GM18499 (cell line): ENCODE measurements around the gene PPIL6.

Source experiments
- ATAC-seq: cut with Tn5 transposase; IDR thresholded peaks from one replicate; pipeline ENCODE4 v1.9.1; 2021; ENCODE audit warnings: moderate number of reproducible peaks; ENCODE audit not compliant: insufficient read depth, unreplicated experiment

Gene PPIL6

DNA sequence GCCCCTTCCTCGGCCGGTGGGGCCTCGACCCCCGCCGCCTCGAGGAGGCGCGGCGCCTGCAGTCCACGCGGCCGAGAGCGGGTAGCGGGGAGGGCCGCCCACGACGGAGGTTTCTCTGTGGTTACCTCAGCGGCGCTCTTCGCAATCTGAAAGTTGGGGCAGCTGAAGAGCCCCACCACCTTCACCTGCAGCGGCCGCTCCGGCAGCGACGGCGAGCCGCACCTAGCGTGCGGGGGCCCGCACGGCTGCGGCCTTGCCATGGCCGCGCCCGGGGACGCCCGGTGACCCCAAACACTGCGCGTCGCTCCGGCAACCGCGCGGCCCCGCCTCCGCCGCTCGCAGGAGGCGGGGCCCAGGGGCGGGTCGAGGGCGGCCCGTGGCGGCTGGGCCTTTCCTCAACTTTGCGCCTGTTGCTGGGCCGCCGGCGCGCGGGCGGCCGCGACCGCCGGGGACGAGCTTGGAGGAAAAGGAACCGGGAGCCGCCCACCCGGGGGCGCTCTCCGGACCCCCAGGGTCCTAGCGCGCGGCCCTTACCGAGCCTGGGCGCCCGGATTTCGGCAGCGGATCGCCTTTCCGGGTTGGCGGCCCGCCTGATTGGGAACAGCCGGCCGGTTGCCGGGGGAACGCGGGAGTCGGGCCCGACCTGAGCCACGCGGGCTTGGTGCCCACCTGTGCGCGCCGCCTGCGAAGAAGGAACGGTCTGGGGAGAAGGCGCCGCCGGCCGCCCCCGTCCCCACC is at the start of gene PPIL6, which contains the start of gene SMPD2:
PPIL6 (minus strand) TSS at position 298 of the 738 bp plus-strand sequence; CDS start at position 260, 38 bp downstream.
SMPD2 (plus strand) TSS at position 394 of the 738 bp plus-strand sequence. CDS start 398 bp downstream, outside the sequence.
- ATAC-seq = peak; percentile 47

DNA sequence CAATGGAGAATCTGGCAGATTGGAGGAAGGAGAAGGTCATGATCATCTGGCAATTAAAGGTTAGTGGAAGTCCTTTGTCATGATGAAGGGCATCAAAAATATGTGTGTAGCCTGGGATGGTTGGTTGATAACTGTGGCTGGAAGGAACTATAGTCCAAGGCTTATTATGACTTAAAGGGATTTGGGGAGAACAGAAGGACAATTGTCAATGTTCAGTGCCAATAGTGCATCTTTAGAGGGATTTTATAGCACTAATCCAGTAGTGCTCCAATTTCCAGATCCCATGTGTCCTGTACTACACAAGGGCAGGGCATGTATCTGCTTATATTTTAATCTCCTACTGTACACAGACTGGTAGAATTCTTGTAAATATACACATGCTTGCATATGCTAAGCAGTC is 47.6 kb upstream of the PPIL6 start:
- no peak for ATAC-seq

DNA sequence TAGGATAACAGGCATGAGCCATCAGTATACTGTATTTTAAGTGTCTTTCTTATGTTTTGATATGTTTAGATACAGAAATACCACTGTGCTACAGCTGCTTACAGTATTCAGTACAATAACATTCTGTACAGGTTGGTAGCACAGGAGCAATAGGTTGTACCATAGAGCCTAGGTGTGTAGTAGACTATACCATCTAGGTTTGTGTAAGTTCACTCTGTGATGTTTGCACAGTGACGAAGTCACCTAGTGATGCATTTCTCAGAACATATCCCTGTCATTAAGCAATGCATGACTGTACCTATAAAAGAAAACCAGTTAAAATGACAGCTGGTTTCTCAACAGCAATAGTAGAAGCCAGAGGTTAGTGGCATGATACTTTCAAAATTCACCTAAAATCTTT is 45.6 kb upstream of the PPIL6 start:
- no peak for ATAC-seq

DNA sequence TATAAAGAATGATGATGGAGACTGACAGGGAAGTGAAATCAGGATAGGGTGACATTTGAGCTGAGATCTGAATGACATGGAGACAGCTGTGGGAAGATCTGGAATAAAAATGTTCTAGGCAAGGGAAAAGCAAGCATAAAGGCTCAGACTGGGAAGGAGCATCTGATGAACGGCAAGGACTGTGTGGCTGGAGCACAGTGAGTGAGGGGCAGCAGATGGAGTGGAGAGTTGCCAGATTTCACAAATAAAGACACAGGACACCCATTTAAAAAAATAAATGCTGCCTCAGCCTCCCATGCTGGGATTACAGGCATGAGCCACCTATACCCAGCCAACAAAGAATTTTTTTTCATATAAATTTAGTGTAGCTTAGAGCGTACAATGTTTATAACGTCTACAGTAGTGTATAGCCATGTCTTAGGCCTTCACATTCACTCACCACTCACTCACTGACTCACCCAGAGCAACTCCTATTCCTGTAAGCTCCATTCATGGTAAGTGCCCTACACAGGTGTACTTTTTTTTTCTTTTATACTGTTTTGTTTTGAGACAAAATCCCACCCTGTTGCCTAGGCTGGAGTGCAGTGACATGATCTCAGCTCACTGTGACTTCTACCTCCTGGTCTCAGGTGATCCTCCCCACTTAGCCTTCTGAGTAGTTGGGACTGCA is 45.0 kb upstream of the PPIL6 start:
- ATAC-seq = no peak

DNA sequence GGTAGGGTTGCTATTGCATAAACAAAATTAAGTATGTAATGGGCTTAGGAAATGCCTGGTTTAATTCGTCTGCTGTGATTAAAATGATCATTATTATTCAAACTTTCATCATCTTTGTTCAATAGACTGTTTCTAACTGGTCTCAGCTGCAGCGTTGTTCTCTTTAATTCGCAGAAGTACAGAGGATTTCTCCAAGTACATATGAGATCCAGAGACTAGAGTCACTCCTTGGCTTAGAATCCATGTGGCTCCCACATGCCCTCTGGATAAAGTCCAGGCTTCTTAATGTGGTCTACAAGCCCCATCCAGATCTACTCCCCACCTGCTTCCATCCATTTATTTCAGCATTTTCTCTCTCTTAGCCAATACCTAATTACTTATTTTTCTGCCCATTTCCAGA is 43.7 kb upstream of the PPIL6 start:
- ATAC-seq = no peak

DNA sequence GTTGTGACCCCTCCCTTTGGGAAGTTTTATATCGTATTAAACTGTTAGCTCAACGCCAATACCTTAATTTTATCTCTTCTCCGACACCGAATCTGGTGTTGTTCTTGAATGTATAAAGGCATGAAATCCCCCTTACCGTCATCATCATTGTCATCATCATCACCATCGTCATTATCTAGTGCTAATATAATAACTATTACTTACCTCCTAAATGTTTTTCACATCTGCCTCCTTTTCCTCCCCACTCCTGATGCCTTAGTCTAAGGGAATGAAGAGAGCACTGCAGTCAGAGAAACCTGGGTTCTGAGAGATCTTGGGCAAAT is 43.3 kb upstream of the PPIL6 start:
- no peak for ATAC-seq

DNA sequence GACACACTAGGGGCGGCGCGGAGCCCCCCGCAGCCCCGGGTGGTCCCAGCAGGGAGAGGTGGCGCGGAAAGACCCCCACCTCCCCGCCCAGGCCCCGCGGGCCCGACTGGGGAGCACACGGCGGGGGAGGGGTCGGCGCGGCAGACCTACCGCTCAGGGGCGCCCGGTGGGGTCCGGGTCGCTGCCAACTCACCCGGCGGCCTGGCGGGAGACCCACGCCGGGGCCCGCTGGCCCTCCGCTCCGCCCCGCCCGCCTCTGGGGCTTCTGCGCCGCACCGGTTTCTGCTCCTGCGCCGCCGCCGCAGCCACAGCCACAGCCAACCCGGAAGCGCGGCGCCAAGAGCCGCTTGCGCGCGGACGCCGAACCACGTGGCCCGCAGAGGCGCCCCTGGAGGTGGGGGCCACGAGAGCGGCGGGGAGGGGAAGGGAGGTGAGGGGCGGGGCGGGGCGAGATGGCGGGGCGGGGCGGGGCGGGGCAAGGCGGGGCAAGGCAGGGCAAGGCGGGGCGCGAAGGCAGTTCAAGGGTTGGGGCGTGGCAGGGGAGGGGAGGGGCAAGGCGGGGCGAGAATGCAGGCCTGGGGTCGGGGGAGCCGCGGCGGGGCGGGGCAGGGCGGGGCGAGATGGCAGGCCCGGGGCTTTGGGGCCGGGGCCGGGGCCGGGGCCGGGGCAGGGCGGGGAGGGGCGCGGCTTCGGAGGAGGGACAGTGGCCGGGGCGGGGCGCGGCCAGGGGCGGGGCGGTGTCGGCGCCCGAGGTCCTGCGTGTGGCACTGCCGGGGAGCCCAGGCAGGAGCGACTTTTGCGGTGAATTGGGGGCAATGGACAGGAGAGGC is 42.7 kb upstream of the PPIL6 start, which contains the start of gene ZBTB24:
ZBTB24 (minus strand) TSS at position 315 of the 830 bp plus-strand sequence. CDS start 1,193 bp downstream, outside the sequence.
- ATAC-seq = peak; percentile 52

DNA sequence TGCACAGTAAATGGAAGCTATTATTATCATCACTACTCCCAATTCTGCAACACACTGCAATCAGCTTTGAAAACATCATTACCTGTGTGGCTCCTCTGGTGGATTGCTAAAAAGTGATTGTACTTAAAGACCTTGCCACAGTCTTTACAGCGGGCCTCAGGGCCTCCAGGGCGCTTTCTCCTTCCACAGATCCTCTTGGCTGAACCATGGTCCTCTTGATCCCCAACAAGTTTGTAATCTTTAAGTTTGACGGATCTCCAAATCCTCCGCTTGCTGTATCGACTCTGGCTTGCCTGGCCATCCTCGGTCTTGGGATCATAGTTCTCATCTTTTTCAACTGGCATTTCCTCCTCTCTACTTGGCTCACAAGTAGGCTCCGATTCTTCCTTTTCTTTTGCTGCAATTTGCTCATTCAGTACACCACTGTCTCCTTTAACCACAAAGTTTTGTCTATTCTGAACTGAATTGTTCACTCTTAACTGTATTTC is 40.6 kb upstream of the PPIL6 start:
- no peak for ATAC-seq

DNA sequence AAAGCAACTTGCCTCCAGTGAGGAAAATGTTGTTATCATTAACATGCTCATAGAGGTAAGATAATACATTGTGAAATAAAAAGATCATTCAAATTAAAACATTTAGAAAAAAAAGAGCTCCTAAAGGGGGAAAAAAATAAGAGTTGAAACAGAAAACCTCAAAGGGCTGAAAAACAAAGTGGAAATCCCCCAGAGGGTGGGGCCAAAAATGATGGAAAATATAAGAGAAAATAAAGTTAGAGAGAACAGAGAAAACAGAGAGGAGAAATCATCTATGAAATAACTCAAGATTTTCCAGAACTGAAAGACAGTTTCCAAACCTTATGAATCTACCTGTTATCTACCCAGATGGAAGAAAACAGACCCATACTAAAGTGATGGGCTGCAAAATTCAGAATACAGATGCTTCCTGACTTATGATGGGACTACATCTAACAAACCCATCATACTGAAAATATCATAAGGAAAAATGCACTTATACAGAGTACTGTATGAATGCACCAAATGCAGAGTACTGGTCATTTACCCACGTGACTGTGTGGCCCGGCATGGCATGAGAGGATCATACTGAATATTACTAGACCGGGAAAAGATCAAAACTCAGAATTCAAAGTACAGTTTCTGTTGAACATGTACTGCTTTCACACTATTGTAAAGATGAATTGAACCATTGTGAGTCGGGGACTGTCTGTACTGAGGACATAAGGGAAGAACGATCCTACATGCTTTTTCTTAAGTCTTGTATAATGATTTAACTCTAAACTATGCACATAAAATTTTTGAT is 38.6 kb upstream of the PPIL6 start:
- no peak for ATAC-seq

DNA sequence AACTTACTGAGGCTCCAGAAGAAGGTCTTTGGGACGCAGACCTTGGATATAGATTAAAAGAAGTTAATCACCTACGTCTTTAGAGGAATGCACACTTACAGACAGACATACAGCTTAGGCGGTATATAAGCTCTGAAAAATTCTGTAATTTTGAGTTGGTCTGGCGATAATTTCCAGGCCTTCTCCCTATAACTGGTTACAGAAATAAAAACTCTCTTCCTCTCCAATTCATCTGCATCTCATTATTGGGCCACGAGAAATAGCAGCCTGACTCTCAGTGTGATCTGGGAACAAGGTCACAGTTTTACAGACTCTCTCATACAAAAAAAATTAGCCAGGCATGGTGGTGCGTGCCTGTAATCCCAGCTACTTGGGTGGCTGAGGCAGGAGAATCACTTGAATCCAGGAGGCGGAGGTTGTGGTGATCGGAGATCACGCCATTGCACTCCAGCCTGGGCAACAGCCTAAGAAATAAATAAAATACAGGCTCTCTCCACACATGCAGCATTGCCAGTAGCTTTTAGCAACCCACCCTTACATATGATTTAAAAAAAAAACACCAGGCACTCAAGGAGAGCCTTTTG is 37.9 kb upstream of the PPIL6 start:
- ATAC-seq = no peak

DNA sequence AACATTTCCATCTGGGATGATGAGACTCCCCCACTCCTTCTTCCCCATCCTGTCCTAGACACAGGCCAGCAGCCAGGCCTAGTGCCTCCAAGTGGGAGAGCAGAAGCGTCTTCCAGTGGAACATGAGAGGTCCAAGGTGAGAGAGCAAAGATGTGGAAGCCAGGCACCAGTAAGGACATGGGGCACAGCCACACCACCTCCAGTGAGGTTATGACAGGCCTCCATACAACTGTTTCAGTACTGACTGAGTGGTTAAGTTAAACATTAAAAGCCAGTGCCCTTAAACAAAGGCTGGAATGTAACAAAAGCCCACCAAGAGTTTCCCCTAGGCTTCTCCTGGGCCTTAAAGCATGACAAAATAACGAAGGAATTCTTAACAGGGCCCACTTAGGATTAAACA is 37.3 kb upstream of the PPIL6 start:
- no peak for ATAC-seq

DNA sequence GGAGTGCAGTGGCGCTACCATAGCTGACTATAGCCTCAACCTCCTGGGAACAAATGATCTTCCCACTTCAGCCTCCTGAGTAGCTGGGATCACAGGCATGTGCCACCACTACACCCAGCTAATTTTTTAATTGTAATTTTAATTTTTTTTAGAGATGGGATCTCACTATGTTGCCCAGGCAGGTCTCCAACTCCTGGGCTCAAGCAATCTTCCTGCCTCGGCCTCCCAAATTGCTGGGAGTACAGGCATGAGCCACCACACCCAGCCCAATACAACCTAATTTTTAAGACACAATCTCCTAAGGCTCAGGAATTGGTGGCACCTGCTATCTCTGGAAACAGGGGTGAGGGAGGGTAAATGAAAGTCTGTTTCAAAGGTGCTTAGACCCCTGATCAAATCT is 36.8 kb upstream of the PPIL6 start:
- ATAC-seq = no peak

DNA sequence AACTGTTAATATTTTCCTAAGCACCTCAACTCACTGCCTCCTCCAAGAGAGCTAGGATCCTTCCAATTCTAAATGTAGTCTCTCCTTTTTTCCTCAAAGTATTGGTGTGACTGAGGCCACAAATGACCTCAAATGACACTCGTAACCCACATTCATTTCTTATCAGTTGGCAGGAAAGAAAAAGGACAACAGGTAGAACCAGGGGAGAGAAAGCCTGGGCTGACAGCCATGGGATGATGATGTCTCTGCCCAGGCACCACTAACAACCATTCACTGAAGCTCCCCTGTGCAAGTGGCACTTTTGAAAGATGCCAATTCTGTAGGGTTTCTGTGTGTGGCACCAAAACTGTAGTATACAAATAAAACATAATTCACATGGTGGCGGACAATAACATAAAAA is 35.2 kb upstream of the PPIL6 start:
- no peak for ATAC-seq

DNA sequence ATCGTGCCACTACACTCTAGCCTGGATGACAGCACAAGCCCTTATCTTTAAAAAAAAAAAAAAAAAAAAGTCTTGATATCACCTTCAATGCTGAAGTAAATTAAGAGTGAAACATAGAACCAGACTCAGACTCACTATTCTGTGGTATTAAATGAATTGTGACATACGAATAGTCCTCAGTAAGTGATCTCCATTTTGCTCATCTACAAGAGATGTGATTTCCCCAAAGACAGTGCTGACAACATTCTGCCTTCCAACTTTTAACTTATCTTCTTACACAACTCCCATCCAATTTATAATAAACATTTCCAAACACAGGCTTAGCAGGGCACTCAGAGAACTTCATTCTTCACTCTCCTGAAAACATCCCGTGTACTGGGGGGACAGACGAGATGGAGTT is 34.6 kb upstream of the PPIL6 start:
- ATAC-seq = no peak

DNA sequence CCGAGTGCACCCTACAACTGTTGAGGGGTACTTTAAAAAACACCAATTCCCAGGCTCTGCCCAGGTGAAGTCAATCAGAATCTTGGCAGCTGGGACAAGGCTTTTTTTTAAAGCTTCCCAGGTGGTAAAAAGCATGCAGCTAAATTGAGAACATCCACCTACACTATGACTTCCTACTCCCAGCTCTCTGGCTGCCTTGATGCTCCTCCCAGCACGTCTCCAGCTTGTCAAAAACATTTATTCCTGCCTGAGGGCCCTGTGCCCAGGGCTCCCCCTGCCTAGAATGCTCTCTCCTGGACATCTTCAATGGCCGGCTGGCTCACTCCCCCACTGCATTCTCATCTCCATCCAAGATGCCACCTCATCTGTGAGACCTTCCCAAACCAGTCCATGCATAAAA is 32.7 kb upstream of the PPIL6 start:
- no peak for ATAC-seq

DNA sequence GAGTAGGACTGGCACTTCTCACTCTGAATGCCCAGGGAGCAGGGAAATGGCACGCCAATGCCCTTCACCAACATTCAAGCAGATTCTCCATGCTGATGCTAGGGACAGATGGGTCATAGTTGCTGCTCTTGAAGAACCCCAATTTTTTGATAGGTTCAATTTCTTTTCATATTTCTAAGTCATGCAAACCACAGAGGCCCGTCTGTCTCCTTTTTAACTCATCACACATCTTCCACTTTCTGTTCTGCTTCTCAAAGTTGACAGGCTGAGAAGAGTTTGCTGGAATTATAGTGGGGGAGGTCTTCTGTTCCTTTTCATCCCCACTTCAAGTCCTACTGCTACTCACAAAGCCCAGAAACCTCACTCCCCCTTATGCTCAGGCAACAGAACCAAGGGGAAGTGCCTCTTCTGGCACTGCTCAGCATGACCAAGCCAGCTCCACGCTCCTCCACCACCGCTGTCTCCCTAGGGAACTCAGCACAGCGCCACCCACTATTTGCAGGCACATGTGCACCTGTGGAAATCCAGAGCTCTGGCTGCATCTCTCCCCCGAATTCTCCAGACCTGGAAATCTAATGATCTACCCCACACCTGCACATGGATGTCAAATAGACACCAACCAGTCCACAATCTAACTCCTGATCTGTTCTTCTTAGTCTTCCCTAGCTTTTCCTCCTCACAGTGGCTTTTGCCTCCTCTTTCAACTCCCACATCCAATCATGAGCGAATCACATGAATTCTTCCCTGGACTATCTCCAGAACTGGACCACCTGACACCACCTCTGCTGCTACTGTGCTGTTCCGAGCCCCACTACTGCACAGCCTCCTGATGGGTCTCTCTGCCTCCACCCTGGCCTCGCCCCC is 31.9 kb upstream of the PPIL6 start:
- no peak for ATAC-seq

DNA sequence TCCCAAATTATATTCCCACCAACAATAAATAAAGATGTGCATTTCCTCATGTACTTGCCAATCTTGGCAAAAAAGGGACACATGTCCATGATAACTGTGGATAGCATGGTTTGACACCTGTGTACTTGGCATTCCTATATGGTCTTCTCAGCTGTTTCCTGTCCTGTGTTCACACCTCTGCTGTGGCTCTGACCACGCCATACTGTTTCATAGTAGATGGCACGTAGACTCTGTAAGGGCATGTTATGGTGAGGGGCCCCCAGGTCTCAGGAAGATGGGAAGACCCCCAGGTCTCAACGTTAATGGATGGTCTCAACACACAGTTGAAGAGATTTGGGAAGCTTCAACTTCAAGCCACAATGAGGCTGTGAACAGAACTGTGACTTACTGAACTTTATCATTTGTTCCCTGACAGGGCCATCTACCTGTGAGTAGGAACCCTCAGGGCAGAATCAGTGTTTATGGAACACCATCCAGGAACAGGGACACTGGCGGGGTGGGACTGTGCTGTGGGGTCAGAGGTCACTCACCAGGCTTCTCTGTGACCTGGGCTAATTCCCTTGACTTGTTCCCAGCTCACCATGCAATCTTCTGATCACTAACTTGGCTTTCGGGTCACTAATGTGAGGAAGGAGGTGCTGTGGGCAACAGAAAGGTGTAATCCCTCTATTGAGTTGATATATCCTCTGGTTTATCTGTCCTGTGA is 30.8 kb upstream of the PPIL6 start:
- no peak for ATAC-seq

DNA sequence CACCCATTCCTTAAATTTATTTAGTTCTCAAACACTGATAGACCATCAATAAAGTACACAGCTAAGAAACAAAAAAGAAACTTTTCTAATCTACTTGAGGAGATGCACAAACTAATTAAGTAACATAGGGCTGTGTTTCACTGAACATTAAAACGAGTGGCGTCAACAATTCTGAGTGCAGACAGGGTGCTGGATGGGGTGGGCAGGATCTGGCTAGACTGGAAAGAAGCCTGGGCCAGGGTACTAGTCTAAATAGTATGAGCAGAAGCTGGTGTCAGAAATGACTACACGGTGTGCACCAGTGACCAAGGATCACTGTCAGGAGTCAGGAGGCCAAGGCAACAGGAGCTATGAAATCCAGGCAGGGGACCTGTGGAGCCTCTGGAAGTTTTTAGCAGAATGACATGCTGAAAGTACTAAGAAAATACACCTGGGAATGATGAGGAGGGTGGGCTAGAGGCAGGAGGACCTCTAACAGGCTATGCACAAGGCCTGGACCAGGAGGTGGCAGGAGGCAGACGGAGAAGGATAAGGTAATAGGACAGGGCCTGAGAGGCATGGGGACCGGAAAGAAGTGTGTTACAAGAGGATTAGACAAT is 29.3 kb upstream of the PPIL6 start:
- no peak for ATAC-seq
